Activated CD4-positive, alpha-beta memory T cell treated with anti-CD3 and anti-CD28 coated beads for 36 hours (primary cell): ENCODE results near the gene YIPF6. TPM values are rescaled to one million over a fixed set of nuclear protein-coding genes. Genes with fewer than 3 reads are reported as not detected.
A peak's percentile ranks its signal among the peaks of the same experiment; 100 is the strongest.
"Not testable (repeated sequence)": the region's sequence is repeated elsewhere in the genome, so short reads cannot be mapped to it uniquely, and the experiment has no call there.

Source experiments
- CTCF ChIA-PET: fragments of 350-600 bp; sonication (Branson Sonifier 250); formaldehyde crosslinking; loops from one replicate; lab custom pipeline; 2021; ENCODE audit warnings: antibody characterized with exemption, inconsistent platforms; lab: Charles Lee
- POLR2A ChIA-PET: fragments of 350-600 bp; sonication (Branson Sonifier 250); formaldehyde crosslinking; loops from one replicate; lab custom pipeline; 2021; ENCODE audit warnings: antibody characterized with exemption; lab: Charles Lee
- DNase-seq: peaks from one replicate; pipeline ENCODE4 v3.0.0-alpha.2; 2020
- H3K27ac Mint-ChIP-seq: one replicate; pipeline ENCODE4 v1.8.0; 2021; ENCODE audit warnings: mixed read lengths
- H3K27me3 Mint-ChIP-seq: one replicate; pipeline ENCODE4 v1.8.0; 2021; ENCODE audit warnings: mixed read lengths
- H3K36me3 Mint-ChIP-seq: one replicate; pipeline ENCODE4 v1.8.0; 2021; ENCODE audit warnings: mixed read lengths
- H3K4me1 Mint-ChIP-seq: one replicate; pipeline ENCODE4 v1.8.0; 2021; ENCODE audit warnings: low read depth, mixed read lengths
- H3K4me3 Mint-ChIP-seq: one replicate; pipeline ENCODE4 v1.8.0; 2021; ENCODE audit warnings: mild to moderate bottlenecking, mixed read lengths
- H3K9me3 Mint-ChIP-seq: one replicate; pipeline ENCODE4 v1.8.0; 2021; ENCODE audit warnings: mixed read lengths
- intact Hi-C: fragments of 100-400 bp; cut with micrococcal nuclease; formaldehyde crosslinking; loops from one replicate; pipeline ENCODE4 v1.15.1; 2023
- total RNA-seq, 2 experiments: library from RNA; stranded (reverse); gene quantifications; one replicate each; pipeline ENCODE4 v1.2.3, GENCODE V29; 2021

YIPF6 gene
- total RNA-seq, 2 experiments from 2014 or later: 24.2 to 26.1 TPM

- peaks cover 26% of the 10 kb centered on the region for H3K4me1 Mint-ChIP-seq
- no peak overlapping the region for H3K4me3 Mint-ChIP-seq
- intact Hi-C loops: loop anchor here (1.0 kb wide), 1 partner anchor 200 kb away; no protein-coding TSS in a partner anchor
- H3K9me3 Mint-ChIP-seq: no peaks in the 10 kb centered on the region
- ChIA-PET CTCF (interaction anchor here (0.9 to 2.7 kb wide), 4 partner anchors 12 to 315 kb away, joined by 3 to 14 read pairs (median 4); partner anchors contain the start of gene YIPF6), POLR2A (no interaction called here)
- no peaks in the 10 kb centered on the region for H3K27me3 Mint-ChIP-seq
- no peak overlapping the region for H3K27ac Mint-ChIP-seq
- peaks cover 19% of the 10 kb centered on the region for H3K36me3 Mint-ChIP-seq
- DNase-seq: no peak
Measured at GRCh38 chrX:68511255-68511654, 12.4 kb downstream of the YIPF6 start.

GRCh38 chrX:68524680-68525079, 25.8 kb downstream of the YIPF6 start:
- peaks cover 57% of the 10 kb centered on the region for H3K36me3 Mint-ChIP-seq

GRCh38 chrX:68532831-68533533, 34.1 kb downstream of the YIPF6 start:
- POLR2A ChIA-PET: no interaction called here
- H3K36me3 Mint-ChIP-seq: peaks cover 28% of the 10 kb centered on the region
- H3K4me1 Mint-ChIP-seq: peaks cover 7% of the 10 kb centered on the region
- no peak for DNase-seq
- intact Hi-C loops: no loop called here
- H3K27me3 Mint-ChIP-seq: no peaks in the 10 kb centered on the region
- CTCF ChIA-PET: no interaction called here
- H3K4me3 Mint-ChIP-seq: no peak overlapping the region
- H3K9me3 Mint-ChIP-seq: no peaks in the 10 kb centered on the region
- no peak overlapping the region for H3K27ac Mint-ChIP-seq

More at GRCh38 chrX:68524680-68525079, 25.8 kb downstream of the YIPF6 start:
- DNase-seq, POLR2A ChIA-PET, H3K4me1 Mint-ChIP-seq, intact Hi-C loops, H3K27ac Mint-ChIP-seq, H3K27me3 Mint-ChIP-seq, H3K9me3 Mint-ChIP-seq, CTCF ChIA-PET, H3K4me3 Mint-ChIP-seq: not testable (repeated sequence)

- Mint-ChIP-seq H3K9me3 (no peaks in the 10 kb centered on the region), H3K36me3 (peaks cover 24% of the 10 kb centered on the region), H3K27ac (no peak overlapping the region), H3K4me3 (no peak overlapping the region), H3K27me3 (no peaks in the 10 kb centered on the region), H3K4me1 (peaks cover 7% of the 10 kb centered on the region)
- intact Hi-C loops: no loop called here
- CTCF ChIA-PET: no interaction called here
- no peak for DNase-seq
- POLR2A ChIA-PET: no interaction called here
Measured at GRCh38 chrX:68533656-68534055, 34.8 kb downstream of the YIPF6 start.

- Mint-ChIP-seq H3K27me3 (no peaks in the 10 kb centered on the region), H3K36me3 (peaks cover 15% of the 10 kb centered on the region), H3K9me3 (no peaks in the 10 kb centered on the region), H3K4me1 (peaks cover 7% of the 10 kb centered on the region), H3K27ac (no peak overlapping the region), H3K4me3 (no peak overlapping the region)
- CTCF ChIA-PET: no interaction called here
- POLR2A ChIA-PET: no interaction called here
- intact Hi-C loops: loop anchor here (5.0 kb wide), 1 partner anchor 38 kb away; no protein-coding TSS in a partner anchor
- no peak for DNase-seq
Measured at GRCh38 chrX:68534691-68535090, 35.8 kb downstream of the YIPF6 start.

- peaks cover 13% of the 10 kb centered on the region for H3K36me3 Mint-ChIP-seq
- peaks cover 7% of the 10 kb centered on the region for H3K4me1 Mint-ChIP-seq
- no peaks in the 10 kb centered on the region for H3K27me3 Mint-ChIP-seq
- CTCF ChIA-PET: no interaction called here
- intact Hi-C loops: loop anchor here (5.0 kb wide), 1 partner anchor 36 kb away; no protein-coding TSS in a partner anchor
- H3K4me3 Mint-ChIP-seq: no peak overlapping the region
- DNase-seq: no peak
- POLR2A ChIA-PET: no interaction called here
- no peak overlapping the region for H3K27ac Mint-ChIP-seq
- H3K9me3 Mint-ChIP-seq: no peaks in the 10 kb centered on the region
Measured at GRCh38 chrX:68536429-68536828, 37.6 kb downstream of the YIPF6 start.

- no peak overlapping the region for H3K27ac Mint-ChIP-seq
- H3K4me3 Mint-ChIP-seq: no peak overlapping the region
- peaks cover 17% of the 10 kb centered on the region for H3K36me3 Mint-ChIP-seq
- H3K9me3 Mint-ChIP-seq: peaks cover 3% of the 10 kb centered on the region
- intact Hi-C loops: loop anchor here (5.0 kb wide), 1 partner anchor 35 kb away; no protein-coding TSS in a partner anchor
- no peak for DNase-seq
- H3K27me3 Mint-ChIP-seq: no peaks in the 10 kb centered on the region
- ChIA-PET POLR2A (no interaction called here), CTCF (no interaction called here)
- peaks cover 7% of the 10 kb centered on the region for H3K4me1 Mint-ChIP-seq
Measured at GRCh38 chrX:68536884-68537283, 38.0 kb downstream of the YIPF6 start.

GRCh38 chrX:68550193-68550592, 51.3 kb downstream of the YIPF6 start:
- no peaks in the 10 kb centered on the region for H3K9me3 Mint-ChIP-seq
- POLR2A ChIA-PET: no interaction called here

GRCh38 chrX:68556036-68556435, 57.2 kb downstream of the YIPF6 start:
- peaks cover 5% of the 10 kb centered on the region for H3K9me3 Mint-ChIP-seq
- H3K4me3 Mint-ChIP-seq: no peak overlapping the region
- intact Hi-C loops: no loop called here
- no peak overlapping the region for H3K27ac Mint-ChIP-seq
- H3K27me3 Mint-ChIP-seq: no peaks in the 10 kb centered on the region
- H3K36me3 Mint-ChIP-seq: peaks cover 1% of the 10 kb centered on the region
- no peaks in the 10 kb centered on the region for H3K4me1 Mint-ChIP-seq
- CTCF ChIA-PET: no interaction called here
- no peak for DNase-seq
- POLR2A ChIA-PET: no interaction called here

More at GRCh38 chrX:68550193-68550592, 51.3 kb downstream of the YIPF6 start:
- Mint-ChIP-seq H3K4me3 (no peak overlapping the region), H3K4me1 (no peaks in the 10 kb centered on the region), H3K27me3 (no peaks in the 10 kb centered on the region), H3K27ac (no peak overlapping the region), H3K36me3 (no peaks in the 10 kb centered on the region)
- intact Hi-C loops: no loop called here
- CTCF ChIA-PET: no interaction called here
- DNase-seq: no peak

- H3K27me3 Mint-ChIP-seq, H3K9me3 Mint-ChIP-seq, POLR2A ChIA-PET, CTCF ChIA-PET, intact Hi-C loops, H3K27ac Mint-ChIP-seq, DNase-seq, H3K4me1 Mint-ChIP-seq, H3K4me3 Mint-ChIP-seq, H3K36me3 Mint-ChIP-seq: not testable (repeated sequence)
Measured at GRCh38 chrX:68557126-68557525, 58.3 kb downstream of the YIPF6 start.

- intact Hi-C loops, DNase-seq, H3K27ac Mint-ChIP-seq, H3K9me3 Mint-ChIP-seq, H3K4me3 Mint-ChIP-seq, H3K4me1 Mint-ChIP-seq, CTCF ChIA-PET, POLR2A ChIA-PET, H3K27me3 Mint-ChIP-seq: not testable (repeated sequence)
- peaks cover 14% of the 10 kb centered on the region for H3K36me3 Mint-ChIP-seq
Measured at GRCh38 chrX:68559905-68560304, 61.1 kb downstream of the YIPF6 start.

- intact Hi-C loops: loop anchor here (1.0 kb wide), 1 partner anchor 64 kb away; no protein-coding TSS in a partner anchor
- H3K4me3 Mint-ChIP-seq: no peak overlapping the region
- POLR2A ChIA-PET: no interaction called here
- DNase-seq: peak; percentile 54
- H3K9me3 Mint-ChIP-seq: peaks cover 2% of the 10 kb centered on the region
- H3K27me3 Mint-ChIP-seq: no peaks in the 10 kb centered on the region
- peaks cover 9% of the 10 kb centered on the region for H3K36me3 Mint-ChIP-seq
- peaks cover 32% of the 10 kb centered on the region for H3K4me1 Mint-ChIP-seq
- H3K27ac Mint-ChIP-seq: peak overlapping the region; percentile 3
- CTCF ChIA-PET: no interaction called here
Measured at GRCh38 chrX:68568136-68568535, 69.3 kb downstream of the YIPF6 start.

- CTCF ChIA-PET: no interaction called here
Measured at GRCh38 chrX:68570598-68570997, 71.7 kb downstream of the YIPF6 start.

More at GRCh38 chrX:68570598-68570997, 71.7 kb downstream of the YIPF6 start:
- POLR2A ChIA-PET: no interaction called here
- DNase-seq: no peak
- Mint-ChIP-seq H3K9me3 (peaks cover 2% of the 10 kb centered on the region), H3K27ac (no peak overlapping the region), H3K4me3 (no peak overlapping the region), H3K27me3 (no peaks in the 10 kb centered on the region), H3K36me3 (peaks cover 7% of the 10 kb centered on the region), H3K4me1 (peaks cover 48% of the 10 kb centered on the region)
- intact Hi-C loops: loop anchor here (2.0 to 5.0 kb wide), 4 partner anchors 33 to 597 kb away; partner anchors contain the start of gene PJA1
